ENCODE data around the gene SERPINH1. TPM values are rescaled to one million over a fixed set of nuclear protein-coding genes. Genes with fewer than 3 reads are reported as not detected.

The SERPINH1 gene
- total RNA-seq, 2 experiments from 2014 or later: 3.5 to 4.1 TPM

DNA sequence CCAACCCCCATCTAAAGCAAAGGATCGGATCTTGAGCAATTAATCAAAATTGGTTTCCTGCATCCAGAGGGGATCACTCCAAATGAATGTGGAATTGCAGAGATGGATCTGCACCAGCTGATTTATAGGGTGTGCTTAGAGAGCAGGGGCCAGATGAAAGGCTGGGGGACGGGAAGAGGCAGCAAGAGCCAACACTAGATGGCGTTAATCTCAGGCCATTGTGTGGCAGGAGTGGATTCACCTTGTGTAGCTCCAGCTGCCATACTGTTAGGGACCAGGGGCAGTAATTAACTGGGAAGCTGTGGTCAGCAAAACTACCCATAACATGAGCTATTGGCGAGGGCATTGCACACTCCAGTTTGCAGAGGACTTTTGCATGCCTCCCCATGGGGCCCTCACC is 35.6 kb downstream of the SERPINH1 start:
- H3K27me3 ChIP-seq (ENCODE audit: control insufficient read depth in 1 of 2, insufficient read depth in 2 of 2, low read length in 2 of 2): no peaks in the 10 kb centered on the region
- no peak overlapping the region for H3K4me3 ChIP-seq (ENCODE audit: low read length)
- ATAC-seq (ENCODE audit: poor library complexity): no peak
- Mint-ChIP-seq H3K27ac (no peak overlapping the region), H3K4me3 (no peak overlapping the region), H3K9me3 (no peaks in the 10 kb centered on the region), H3K27me3 (no peaks in the 10 kb centered on the region), H3K36me3 (ENCODE audit: low read depth) (no peaks in the 10 kb centered on the region), H3K4me1 (ENCODE audit: low read depth) (peaks cover 4% of the 10 kb centered on the region)
- ChIA-PET CTCF (no interaction called here), POLR2A (no interaction called here)
- intact Hi-C loops (cut with DNase I, micrococcal nuclease): no loop called here
- no peak for DNase-seq
- TF ChIP-seq, protein P1, sequence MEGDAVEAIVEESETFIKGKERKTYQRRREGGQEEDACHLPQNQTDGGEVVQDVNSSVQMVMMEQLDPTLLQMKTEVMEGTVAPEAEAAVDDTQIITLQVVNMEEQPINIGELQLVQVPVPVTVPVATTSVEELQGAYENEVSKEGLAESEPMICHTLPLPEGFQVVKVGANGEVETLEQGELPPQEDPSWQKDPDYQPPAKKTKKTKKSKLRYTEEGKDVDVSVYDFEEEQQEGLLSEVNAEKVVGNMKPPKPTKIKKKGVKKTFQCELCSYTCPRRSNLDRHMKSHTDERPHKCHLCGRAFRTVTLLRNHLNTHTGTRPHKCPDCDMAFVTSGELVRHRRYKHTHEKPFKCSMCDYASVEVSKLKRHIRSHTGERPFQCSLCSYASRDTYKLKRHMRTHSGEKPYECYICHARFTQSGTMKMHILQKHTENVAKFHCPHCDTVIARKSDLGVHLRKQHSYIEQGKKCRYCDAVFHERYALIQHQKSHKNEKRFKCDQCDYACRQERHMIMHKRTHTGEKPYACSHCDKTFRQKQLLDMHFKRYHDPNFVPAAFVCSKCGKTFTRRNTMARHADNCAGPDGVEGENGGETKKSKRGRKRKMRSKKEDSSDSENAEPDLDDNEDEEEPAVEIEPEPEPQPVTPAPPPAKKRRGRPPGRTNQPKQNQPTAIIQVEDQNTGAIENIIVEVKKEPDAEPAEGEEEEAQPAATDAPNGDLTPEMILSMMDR (IDR thresholded peaks at IDR 0.05): no peak
- H3K36me3 ChIP-seq (ENCODE audit: insufficient read depth, low read length): no peaks in the 10 kb centered on the region
- peaks cover 0 to 5% of the 10 kb centered on the region in 2 experiments for H3K9me3 ChIP-seq (ENCODE audit: control insufficient read depth in 1 of 2, insufficient read depth in 1 of 2, low read length in 2 of 2)
- H3K4me1 ChIP-seq (ENCODE audit: insufficient read depth, low read length): peaks cover 3% of the 10 kb centered on the region
- H3K27ac ChIP-seq (ENCODE audit: low read depth in 1 of 2, low read length in 2 of 2): no peak overlapping the region

DNA sequence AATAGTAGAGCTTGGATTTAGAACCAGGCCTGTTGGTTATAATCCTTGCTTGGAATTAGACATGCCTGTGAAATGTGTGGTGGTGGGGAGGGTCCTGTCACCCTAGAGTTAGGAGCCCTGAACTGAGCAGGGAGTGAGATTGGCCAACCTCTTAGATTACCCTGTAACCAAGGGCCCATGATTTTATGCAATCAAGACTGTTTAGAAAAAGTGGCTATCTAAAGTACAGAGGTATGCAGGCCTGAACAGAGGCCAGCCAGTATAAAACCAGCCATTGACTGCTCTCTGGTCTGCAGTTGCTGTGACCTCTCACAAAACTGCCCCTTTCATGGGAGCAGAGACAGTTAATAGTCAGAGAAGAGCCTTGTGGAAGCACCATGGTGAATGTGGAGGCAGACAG is 36.2 kb downstream of the SERPINH1 start:
- TF ChIP-seq, protein P1 (IDR thresholded peaks at IDR 0.05): no peak

DNA sequence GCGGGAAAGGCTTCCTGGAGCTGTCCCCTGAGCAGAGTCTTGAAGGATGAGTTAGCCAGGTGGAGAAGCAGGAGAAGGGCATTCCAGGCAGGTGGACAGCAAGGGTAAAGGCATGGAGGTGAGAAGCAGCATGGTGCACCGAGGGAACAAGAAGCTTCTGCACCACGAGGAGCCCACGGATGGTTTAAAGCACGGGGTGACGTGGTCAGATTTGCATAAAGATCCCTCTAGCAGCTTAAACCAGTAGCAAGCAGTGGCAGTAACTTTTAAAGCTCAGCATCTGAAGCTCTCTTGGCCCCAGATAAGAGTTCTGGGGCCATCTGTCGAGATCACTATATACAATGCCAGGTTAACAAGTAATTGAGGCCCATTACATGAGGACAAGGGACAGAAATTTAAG is 36.8 kb downstream of the SERPINH1 start:
- DNase-seq (no peak), ATAC-seq (ENCODE audit: poor library complexity) (no peak)
- Mint-ChIP-seq H3K4me1 (ENCODE audit: low read depth) (no peaks in the 10 kb centered on the region), H3K4me3 (no peak overlapping the region), H3K9me3 (no peaks in the 10 kb centered on the region), H3K36me3 (ENCODE audit: low read depth) (no peaks in the 10 kb centered on the region), H3K27ac (no peak overlapping the region), H3K27me3 (no peaks in the 10 kb centered on the region)
- intact Hi-C loops (cut with DNase I, micrococcal nuclease): no loop called here
- Histone ChIP-seq H3K36me3 (ENCODE audit: insufficient read depth, low read length) (no peaks in the 10 kb centered on the region), H3K27ac (ENCODE audit: low read depth in 1 of 2, low read length in 2 of 2) (no peak overlapping the region), H3K4me3 (ENCODE audit: low read length) (no peak overlapping the region), H3K27me3 (ENCODE audit: control insufficient read depth in 1 of 2, insufficient read depth in 2 of 2, low read length in 2 of 2) (no peaks in the 10 kb centered on the region), H3K9me3 (ENCODE audit: control insufficient read depth in 1 of 2, insufficient read depth in 1 of 2, low read length in 2 of 2) (peaks cover 0 to 5% of the 10 kb centered on the region in 2 experiments), H3K4me1 (ENCODE audit: insufficient read depth, low read length) (no peaks in the 10 kb centered on the region)
- ChIA-PET CTCF (no interaction called here), POLR2A (no interaction called here)
- TF ChIP-seq, protein P1 (IDR thresholded peaks at IDR 0.05): no peak

More for the DNA sequence above, 36.2 kb downstream of the SERPINH1 start:
- POLR2A ChIA-PET: no interaction called here
- no peaks in the 10 kb centered on the region for H3K4me1 Mint-ChIP-seq (ENCODE audit: low read depth)
- CTCF ChIA-PET: no interaction called here
- H3K36me3 Mint-ChIP-seq (ENCODE audit: low read depth): no peaks in the 10 kb centered on the region
- no peaks in the 10 kb centered on the region for H3K9me3 Mint-ChIP-seq
- H3K4me1 ChIP-seq (ENCODE audit: insufficient read depth, low read length): no peaks in the 10 kb centered on the region
- H3K27ac Mint-ChIP-seq: no peak overlapping the region
- no peak overlapping the region for H3K4me3 Mint-ChIP-seq
- no peaks in the 10 kb centered on the region for H3K36me3 ChIP-seq (ENCODE audit: insufficient read depth, low read length)
- peaks cover 0 to 5% of the 10 kb centered on the region in 2 experiments for H3K9me3 ChIP-seq (ENCODE audit: control insufficient read depth in 1 of 2, insufficient read depth in 1 of 2, low read length in 2 of 2)
- no peak for ATAC-seq (ENCODE audit: poor library complexity)
- no peak overlapping the region for H3K27ac ChIP-seq (ENCODE audit: low read depth in 1 of 2, low read length in 2 of 2)
- H3K27me3 Mint-ChIP-seq: no peaks in the 10 kb centered on the region
- intact Hi-C loops (cut with DNase I, micrococcal nuclease): no loop called here
- no peak overlapping the region for H3K4me3 ChIP-seq (ENCODE audit: low read length)
- no peaks in the 10 kb centered on the region for H3K27me3 ChIP-seq (ENCODE audit: control insufficient read depth in 1 of 2, insufficient read depth in 2 of 2, low read length in 2 of 2)
- no peak for DNase-seq
